ENCODE data around the gene CHFR. TPM values are rescaled to one million over a fixed set of nuclear protein-coding genes. Genes with fewer than 3 reads are reported as not detected.
"Not testable (repeated sequence)": the region's sequence is repeated elsewhere in the genome, so short reads cannot be mapped to it uniquely, and the experiment has no call there.

CHFR gene
- total RNA-seq, 1 experiment from 2014 or later, result 24.5 TPM

- in situ Hi-C loops (cut with HindIII; ENCODE audit: low pct_unique_long_range_greater_than_20kb, low sequenced_read_pairs), result no loop called here
- DNase-seq (ENCODE audit: low read depth, low spot score), result no peak
These were observed 88.6 kb downstream of the CHFR start for GRCh38 chr12:132798836-132799235.

- in situ Hi-C loops (cut with HindIII; ENCODE audit: low pct_unique_long_range_greater_than_20kb, low sequenced_read_pairs), result no loop called here
- no peak for DNase-seq (ENCODE audit: low read depth, low spot score)
These were observed 89.4 kb downstream of the CHFR start for GRCh38 chr12:132797820-132798570.

DNA sequence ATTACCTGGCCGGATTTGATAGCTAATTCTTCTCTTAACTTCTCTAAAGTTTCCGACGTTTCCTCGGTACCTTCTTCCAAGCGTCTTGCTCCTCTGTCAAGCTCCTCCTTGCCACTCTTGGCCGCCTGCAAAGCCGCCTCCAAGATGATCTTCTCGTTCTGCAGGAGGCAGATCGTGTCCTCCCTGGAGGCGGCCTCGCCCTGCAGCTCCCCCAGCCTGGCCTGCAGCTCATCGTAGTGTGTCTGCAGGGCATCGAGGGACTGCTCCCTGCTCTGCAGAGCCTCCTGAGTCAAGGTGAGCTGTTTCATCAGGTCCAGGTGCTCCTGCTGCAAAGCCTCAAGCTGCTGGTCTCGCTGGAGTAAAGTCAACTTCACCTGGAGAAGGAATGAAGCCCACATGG lies 91.6 kb downstream of the CHFR start:
- no peak for DNase-seq (ENCODE audit: low read depth, low spot score)
- in situ Hi-C loops (cut with HindIII; ENCODE audit: low pct_unique_long_range_greater_than_20kb, low sequenced_read_pairs), result no loop called here

DNA sequence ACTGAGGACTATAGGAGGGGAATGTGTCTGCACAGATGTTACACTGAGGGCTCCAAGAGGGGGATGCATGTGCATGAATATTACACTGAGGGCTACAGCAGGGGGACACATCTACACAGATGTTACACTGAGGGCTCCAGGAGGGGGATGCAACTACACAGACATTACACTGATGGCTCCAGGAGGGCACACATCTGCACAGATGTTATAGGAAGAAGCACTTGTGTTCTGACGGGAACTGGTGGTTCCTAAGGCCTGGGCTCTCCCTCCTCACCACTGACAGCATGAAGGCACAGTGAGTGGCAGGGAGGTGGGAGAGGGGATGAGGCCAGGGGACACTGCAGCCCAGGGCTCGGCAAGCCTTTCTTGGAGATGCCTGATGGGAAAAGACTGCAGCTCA lies 95.5 kb downstream of the CHFR start:
- DNase-seq (ENCODE audit: low read depth, low spot score); in situ Hi-C loops (cut with HindIII; ENCODE audit: low pct_unique_long_range_greater_than_20kb, low sequenced_read_pairs): not testable (repeated sequence)

GRCh38 chr12:132789099-132789471 lies 98.3 kb downstream of the CHFR start:
- in situ Hi-C loops (cut with HindIII; ENCODE audit: low pct_unique_long_range_greater_than_20kb, low sequenced_read_pairs), result no loop called here
- DNase-seq (ENCODE audit: low read depth, low spot score), result no peak

DNA sequence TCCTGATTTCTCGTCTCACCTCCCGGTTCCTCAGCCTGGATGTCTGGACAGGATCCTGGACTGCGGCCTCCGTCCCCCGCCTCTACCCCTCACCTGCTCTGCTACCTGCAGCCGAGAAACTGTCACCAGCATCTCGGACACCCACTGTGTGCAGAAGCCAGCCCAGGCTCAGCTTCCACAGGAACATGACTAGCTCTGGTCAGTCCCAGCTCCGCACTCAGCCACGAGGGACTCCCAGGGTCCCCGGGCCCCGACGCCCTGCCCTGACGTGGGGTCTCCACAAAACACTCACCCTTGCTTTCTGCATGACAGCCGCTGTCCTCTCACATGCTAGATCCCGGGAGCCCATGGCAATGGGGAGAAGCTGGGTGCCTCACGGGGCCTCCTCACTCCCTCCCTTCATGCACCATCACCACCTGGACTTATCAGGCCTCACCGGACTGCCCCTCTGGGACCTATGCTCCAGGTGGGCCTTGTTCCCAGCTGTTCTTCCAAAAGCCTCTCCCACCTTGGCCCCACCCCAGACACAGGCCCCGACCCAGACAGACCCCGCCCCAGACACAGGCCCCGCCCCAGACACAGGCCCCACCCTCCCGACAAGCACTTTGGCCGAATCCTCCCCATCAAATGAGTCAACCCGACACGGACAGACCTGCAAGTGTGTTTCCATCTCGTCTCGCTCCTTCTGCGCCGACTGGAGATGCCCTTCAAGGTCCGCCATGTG lies 98.9 kb downstream of the CHFR start:
- no peak for DNase-seq (ENCODE audit: low read depth, low spot score)
- in situ Hi-C loops (cut with HindIII; ENCODE audit: low pct_unique_long_range_greater_than_20kb, low sequenced_read_pairs), result no loop called here

GRCh38 chr12:132787877-132788276 lies 99.5 kb downstream of the CHFR start:
- in situ Hi-C loops (cut with HindIII; ENCODE audit: low pct_unique_long_range_greater_than_20kb, low sequenced_read_pairs), result no loop called here
- no peak for DNase-seq (ENCODE audit: low read depth, low spot score)

DNA sequence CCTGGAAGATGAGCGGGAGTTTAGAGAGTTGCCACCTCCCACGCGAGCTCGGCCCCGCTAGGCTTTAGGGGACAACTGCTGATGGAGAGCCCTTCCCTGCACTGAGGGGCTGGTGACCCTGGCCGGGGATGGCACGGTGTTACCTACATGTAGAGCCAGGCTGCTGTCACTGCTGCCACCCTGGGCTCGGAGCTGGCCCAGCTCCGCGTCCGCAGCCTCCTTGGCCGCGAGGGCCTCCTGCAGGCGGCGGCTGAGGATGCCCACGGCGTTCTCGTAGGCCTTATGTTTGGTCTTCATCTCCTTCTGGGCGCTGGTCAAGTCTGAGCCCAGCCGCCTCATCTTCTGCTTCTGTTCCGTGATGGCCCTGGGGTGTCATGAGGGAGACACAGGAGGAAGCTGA lies 101.2 kb downstream of the CHFR start:
- no peak for DNase-seq (ENCODE audit: low read depth, low spot score)
- in situ Hi-C loops (cut with HindIII; ENCODE audit: low pct_unique_long_range_greater_than_20kb, low sequenced_read_pairs), result no loop called here

DNA sequence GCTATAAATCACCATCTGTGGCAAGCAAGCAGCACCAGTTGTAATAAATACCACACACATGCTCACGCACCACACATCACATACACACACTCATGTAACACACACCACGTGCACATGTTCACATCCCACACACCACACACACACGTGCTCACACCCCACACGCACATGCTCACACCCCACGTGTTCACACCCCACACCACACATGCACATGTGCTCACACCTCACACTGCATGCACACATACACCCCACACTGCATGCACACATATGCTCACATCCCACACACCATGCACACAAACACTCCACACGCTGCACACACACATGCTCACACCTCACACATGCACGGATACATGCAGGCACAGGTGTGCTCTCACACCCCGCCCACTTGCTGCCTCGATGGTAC lies 102.8 kb downstream of the CHFR start:
- in situ Hi-C loops (cut with HindIII; ENCODE audit: low pct_unique_long_range_greater_than_20kb, low sequenced_read_pairs), result no loop called here
- DNase-seq (ENCODE audit: low read depth, low spot score), result no peak

DNA sequence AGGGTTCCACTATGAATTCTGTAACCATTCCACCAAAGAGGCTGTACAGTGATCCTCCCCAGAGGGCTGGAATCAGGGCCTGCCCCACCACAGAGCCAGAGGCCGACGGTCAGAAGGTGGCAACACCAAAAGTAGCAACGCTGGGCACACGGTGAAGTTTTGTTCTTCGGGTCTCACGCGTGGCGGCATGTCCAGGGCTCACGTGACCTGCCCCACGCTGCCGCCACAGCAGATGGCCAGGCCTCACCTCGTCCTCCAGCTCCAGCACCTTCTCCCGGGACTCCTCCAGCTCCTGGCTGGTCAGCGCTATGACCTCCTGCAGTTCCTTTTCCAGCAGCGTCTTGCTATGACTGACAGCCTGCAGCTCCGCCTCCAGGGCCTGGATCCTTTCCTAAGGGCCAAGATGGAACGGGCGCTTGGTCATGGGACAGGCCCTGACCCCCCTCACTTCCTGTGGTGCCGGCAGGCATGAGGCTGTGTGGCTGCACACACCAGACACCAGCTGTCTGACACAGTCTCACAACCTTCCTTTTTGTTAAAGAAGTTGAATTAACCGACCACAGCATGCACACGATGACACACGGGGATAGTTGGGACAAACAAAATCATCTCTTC lies 103.4 kb downstream of the CHFR start:
- peak; percentile 69 for DNase-seq (ENCODE audit: low read depth, low spot score)
- in situ Hi-C loops (cut with HindIII; ENCODE audit: low pct_unique_long_range_greater_than_20kb, low sequenced_read_pairs), result no loop called here

Other genes with a start within 250 kb of the CHFR start
- gene POLE, start 200.3 kb downstream of the CHFR start, total RNA-seq (2014; rRNA removed; shearing (Covaris generic)), result 13.2 and 23.2 TPM in 2 replicates
- gene PXMP2, start 200.0 kb downstream of the CHFR start, total RNA-seq (2014; rRNA removed; shearing (Covaris generic)), result 23.0 and 23.5 TPM in 2 replicates
- gene PGAM5, start 176.8 kb downstream of the CHFR start, total RNA-seq (2014; rRNA removed; shearing (Covaris generic)), result 46.6 and 54.9 TPM in 2 replicates
- gene ANKLE2, start 125.8 kb downstream of the CHFR start, total RNA-seq (2014; rRNA removed; shearing (Covaris generic)), result 48.1 and 52.4 TPM in 2 replicates
- 37.7 and 44.4 TPM in 2 replicates for gene GOLGA3, start 58.7 kb downstream of the CHFR start, total RNA-seq (2014; rRNA removed; shearing (Covaris generic))
- 9.9 and 10.1 TPM in 2 replicates for gene ZNF605, start 68.7 kb upstream of the CHFR start, total RNA-seq (2014; rRNA removed; shearing (Covaris generic))
- 9.7 and 12.9 TPM in 2 replicates for gene ZNF26, start 98.8 kb upstream of the CHFR start, total RNA-seq (2014; rRNA removed; shearing (Covaris generic))
- 22.0 and 27.2 TPM in 2 replicates for gene ZNF84, start 149.9 kb upstream of the CHFR start, total RNA-seq (2014; rRNA removed; shearing (Covaris generic))
- 21.5 and 24.8 TPM in 2 replicates for gene ZNF140, start 193.3 kb upstream of the CHFR start, total RNA-seq (2014; rRNA removed; shearing (Covaris generic))
- 1.3 and 1.4 TPM in 2 replicates for gene ZNF891, start 242.7 kb upstream of the CHFR start, total RNA-seq (2014; rRNA removed; shearing (Covaris generic))
- gene ZNF10, start 243.0 kb upstream of the CHFR start, total RNA-seq (2014; rRNA removed; shearing (Covaris generic)), result 3.5 and 4.0 TPM in 2 replicates